ENCODE measurements around the gene COA3. TPM values are rescaled to one million over a fixed set of nuclear protein-coding genes. Genes with fewer than 3 reads are reported as not detected.
A peak's percentile ranks its signal among the peaks of the same experiment; 100 is the strongest.

COA3 gene
- total RNA-seq, 1 experiment from 2014 or later = 74.2 TPM

DNA sequence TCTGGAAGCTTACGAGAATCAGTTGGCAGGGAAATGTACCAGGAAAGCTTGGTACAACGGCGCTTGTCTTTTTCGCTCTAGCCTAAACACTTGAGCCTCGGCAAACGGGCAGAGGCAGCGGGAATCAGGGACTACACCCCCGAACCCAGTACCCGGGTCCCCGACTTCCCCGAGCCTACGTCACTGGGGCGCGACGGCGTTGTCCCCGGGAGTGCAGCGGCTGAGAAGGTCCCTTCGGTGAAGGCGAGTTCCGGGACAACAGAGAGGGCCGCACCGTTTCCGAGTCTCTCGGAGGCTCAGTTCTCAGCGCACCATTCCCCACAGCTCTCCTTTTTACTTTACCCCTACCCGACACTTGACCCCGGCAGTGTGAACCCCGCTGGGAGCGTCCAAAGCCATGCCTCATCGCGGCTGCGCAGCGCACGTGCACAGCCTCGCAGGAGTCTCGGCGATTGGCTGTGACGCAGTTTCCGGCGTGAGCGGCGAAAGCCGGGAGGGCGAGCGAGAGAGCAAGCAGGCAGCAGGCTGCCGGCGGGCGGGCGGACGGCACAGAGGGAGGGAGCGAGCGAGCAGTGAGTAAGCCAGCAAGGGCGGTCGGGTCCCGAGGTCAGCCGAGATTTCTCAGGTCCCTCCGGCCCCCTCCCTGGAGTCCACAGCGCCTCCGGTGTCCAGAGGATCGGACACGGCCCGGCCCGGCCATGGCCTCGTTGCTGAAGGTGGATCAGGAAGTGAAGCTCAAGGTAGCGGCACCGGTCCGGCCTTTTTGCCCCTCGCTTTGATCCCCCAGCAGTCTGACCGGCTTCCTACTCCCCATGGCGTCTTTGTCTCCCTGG, 34.6 kb upstream of the COA3 start, which contains the start of gene PSME3:
Gene PSME3, plus strand, starts transcription at position 464 of the 833 bp plus-strand sequence. Its CDS starts 235 bp downstream, at position 699.
- H3K27ac ChIP-seq (ENCODE audit: insufficient read length, low read depth, low read length) = peak within 1 kb of the TSS; percentile 50
- H4K8ac ChIP-seq (replicated peaks; ENCODE audit: insufficient read length, low read depth, low read length) = peak within 1 kb of the TSS; percentile 30
- H3K18ac ChIP-seq (ENCODE audit: insufficient read length, low read depth, low read length) = peak within 1 kb of the TSS; percentile 98
- H3K27me3 ChIP-seq (ENCODE audit: insufficient read depth, low read length) = no peaks in the 10 kb centered on the region
- Mint-ChIP-seq H3K27me3 (ENCODE audit: low read depth) (peaks cover 7% of the 10 kb centered on the region), H3K27ac (peak within 1 kb of the TSS; percentile 99 to 100 (median 100)), H3K9me3 (no peaks in the 10 kb centered on the region; a peak in 1 of 5 replicates), H3K36me3 (ENCODE audit: insufficient read depth in 1 of 3, low read depth in 3 of 3) (peaks cover 23 to 44% (median 40%) of the 10 kb centered on the region in 3 experiments), H3K4me3 (peak within 1 kb of the TSS; percentile 94 to 96), H3K4me1 (peaks cover 14 to 17% of the 10 kb centered on the region in 2 experiments)
- no CpG with 5 or more reads among the region's 71 CpGs for WGBS (ENCODE audit: extremely low coverage, insufficient read length, low lambda C conversion rate)
- H3K9ac ChIP-seq (ENCODE audit: extremely low read depth, insufficient read length, low read length) = peak within 1 kb of the TSS; percentile 91
- peak within 1 kb of the TSS; percentile 6 for H2BK20ac ChIP-seq (ENCODE audit: low read depth, low read length, poor library complexity, severe bottlenecking)
- peaks cover 3% of the 10 kb centered on the region for H3K79me1 ChIP-seq (ENCODE audit: insufficient read depth, low read depth, low read length, poor library complexity, severe bottlenecking)
- H3K9me3 ChIP-seq (ENCODE audit: control insufficient read depth, low read depth, low read length) = no peaks in the 10 kb centered on the region
- no peak within 1 kb of the TSS for H2BK12ac ChIP-seq (ENCODE audit: insufficient read length, low read depth, low read length)
- peaks cover 5% of the 10 kb centered on the region; the same call in 1 of the 2 replicates for H3K79me2 ChIP-seq (ENCODE audit: insufficient read depth, low read length)
- no peak within 1 kb of the TSS for H2BK15ac ChIP-seq (ENCODE audit: low read depth, low read length)
- peak within 1 kb of the TSS; percentile 95 for H3K4me2 ChIP-seq (ENCODE audit: insufficient read depth, insufficient read length, low read length)
- peak within 1 kb of the TSS; percentile 7 for H4K91ac ChIP-seq (ENCODE audit: insufficient read length, low read depth, low read length)
- H4K20me1 ChIP-seq (ENCODE audit: control insufficient read depth, insufficient read depth, insufficient read length) = no peaks in the 10 kb centered on the region
- H3K4me1 ChIP-seq (ENCODE audit: insufficient read depth, low read length) = no peaks in the 10 kb centered on the region
- H3K4ac ChIP-seq (ENCODE audit: low read depth, low read length) = peak within 1 kb of the TSS; percentile 12; the same call in 1 of the 2 replicates
- peak within 1 kb of the TSS; percentile 86 for H3T11ph ChIP-seq (ENCODE audit: low read length)
- TF ChIP-seq, protein P1, sequence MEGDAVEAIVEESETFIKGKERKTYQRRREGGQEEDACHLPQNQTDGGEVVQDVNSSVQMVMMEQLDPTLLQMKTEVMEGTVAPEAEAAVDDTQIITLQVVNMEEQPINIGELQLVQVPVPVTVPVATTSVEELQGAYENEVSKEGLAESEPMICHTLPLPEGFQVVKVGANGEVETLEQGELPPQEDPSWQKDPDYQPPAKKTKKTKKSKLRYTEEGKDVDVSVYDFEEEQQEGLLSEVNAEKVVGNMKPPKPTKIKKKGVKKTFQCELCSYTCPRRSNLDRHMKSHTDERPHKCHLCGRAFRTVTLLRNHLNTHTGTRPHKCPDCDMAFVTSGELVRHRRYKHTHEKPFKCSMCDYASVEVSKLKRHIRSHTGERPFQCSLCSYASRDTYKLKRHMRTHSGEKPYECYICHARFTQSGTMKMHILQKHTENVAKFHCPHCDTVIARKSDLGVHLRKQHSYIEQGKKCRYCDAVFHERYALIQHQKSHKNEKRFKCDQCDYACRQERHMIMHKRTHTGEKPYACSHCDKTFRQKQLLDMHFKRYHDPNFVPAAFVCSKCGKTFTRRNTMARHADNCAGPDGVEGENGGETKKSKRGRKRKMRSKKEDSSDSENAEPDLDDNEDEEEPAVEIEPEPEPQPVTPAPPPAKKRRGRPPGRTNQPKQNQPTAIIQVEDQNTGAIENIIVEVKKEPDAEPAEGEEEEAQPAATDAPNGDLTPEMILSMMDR (conservative IDR thresholded peaks at IDR 0.05) = no peak
- no peak within 1 kb of the TSS for H3K23ac ChIP-seq (ENCODE audit: insufficient read length, low read depth, low read length)
- H4K5ac ChIP-seq (ENCODE audit: insufficient read length, low read depth, low read length) = peak within 1 kb of the TSS; percentile 53
- peak; percentile 96 for DNase-seq
- peaks cover 9% of the 10 kb centered on the region for H3K23me2 ChIP-seq (ENCODE audit: insufficient read length, low read depth, low read length, poor library complexity, severe bottlenecking)
- H3K56ac ChIP-seq (ENCODE audit: insufficient read length, low read depth, low read length) = peak within 1 kb of the TSS; percentile 31
- H2AK5ac ChIP-seq (ENCODE audit: insufficient read length, low read length) = no peak within 1 kb of the TSS
- peak within 1 kb of the TSS; percentile 85 for H2BK120ac ChIP-seq (ENCODE audit: low read depth, low read length, poor library complexity, severe bottlenecking)
- peak within 1 kb of the TSS; percentile 56 for H2BK5ac ChIP-seq (ENCODE audit: insufficient read length, low read length)
- peak within 1 kb of the TSS; percentile 93 for H2AFZ ChIP-seq (ENCODE audit: low read length)
- peak within 1 kb of the TSS; percentile 98 for H3K14ac ChIP-seq (ENCODE audit: insufficient read depth, low read length)

All from H9 (cell line).